ENCODE data around the gene FRMD4A.

DNA sequence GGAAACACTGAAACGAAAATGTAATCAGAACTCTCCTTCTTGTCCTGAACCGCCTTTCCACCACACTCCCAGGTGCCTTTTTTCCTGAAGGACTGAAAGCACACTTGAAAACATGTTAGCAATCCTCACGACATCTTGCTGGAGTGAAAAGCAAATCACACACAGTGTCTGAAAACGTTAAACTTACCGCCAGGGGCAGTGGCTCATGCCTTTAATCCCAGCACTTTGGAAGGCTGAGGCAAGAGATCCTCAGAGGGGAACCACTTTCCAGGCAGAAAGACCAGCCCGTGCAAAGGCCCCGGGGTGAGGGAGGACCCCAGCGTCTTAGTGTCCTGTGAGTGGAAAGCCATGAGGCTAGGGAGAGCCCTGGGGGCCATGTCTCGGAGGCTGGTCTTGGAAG lies 533.6 kb downstream of the FRMD4A start:
- TF ChIP-seq CTCF (IDR thresholded peaks at IDR 0.05) (no peak), EP300 (IDR thresholded peaks at IDR 0.05; ENCODE audit: low read depth) (no peak), POLR2A (IDR thresholded peaks at IDR 0.05) (no peak)
